K562 (cell line): ENCODE results near the gene KIAA1958. TPM values are rescaled to one million over a fixed set of nuclear protein-coding genes. Genes with fewer than 3 reads are reported as not detected.
A peak's percentile ranks its signal among the peaks of the same experiment; 100 is the strongest.

ENCODE experiments used
- DEAF1 ChIP-seq: fragments of 450-650 bp; formaldehyde crosslinking; IDR thresholded peaks from 2 replicates; pipeline ENCODE4 v1.4.0; 2020; ENCODE audit warnings: mild to moderate bottlenecking, moderate library complexity
- ESRRA ChIP-seq: fragments of 450-650 bp; IDR thresholded peaks from 2 replicates; pipeline ENCODE4 v1.6.1; 2014; ENCODE audit warnings: low read depth, mild to moderate bottlenecking, moderate library complexity, borderline replicate concordance
- ETV6 ChIP-seq, 3 experiments: fragments of 150-350 bp in 1 of 3; sonication (generic) in 1 of 3; formaldehyde crosslinking in 1 of 3; IDR thresholded peaks; 2 replicates each; pipeline versions ENCODE4 v1.6.1 to v1.8.0; 2014 to 2022; ENCODE audit warnings: borderline replicate concordance in 2 of 3, low read depth in 2 of 3, antibody characterized with exemption in 1 of 3, low read length in 1 of 3, mild to moderate bottlenecking in 1 of 3, missing genetic modification reagents in 1 of 3
- GABPB1 ChIP-seq: sonication (generic); formaldehyde crosslinking; IDR thresholded peaks from 2 replicates; pipeline ENCODE4 v1.8.0; 2022; ENCODE audit warnings: mild to moderate bottlenecking, missing genetic modification reagents
- HLTF ChIP-seq: fragments of 450-650 bp; IDR thresholded peaks from 2 replicates; pipeline ENCODE4 v1.6.1; 2016
- STAG1 ChIP-seq: sonication (generic); formaldehyde crosslinking; IDR thresholded peaks from 2 replicates; pipeline ENCODE4 v1.5.0; 2020; ENCODE audit warnings: missing genetic modification reagents, borderline replicate concordance
- TAF1 ChIP-seq: IDR thresholded peaks from 2 replicates; pipeline ENCODE4 v1.6.1; 2011; ENCODE audit warnings: mild to moderate bottlenecking, low read length, moderate library complexity; ENCODE audit not compliant: insufficient read depth, control insufficient read depth, severe bottlenecking; ENCODE audit errors: extremely low read depth
- TRIM28 ChIP-seq: fragments of 450-650 bp; IDR thresholded peaks from 2 replicates; pipeline ENCODE4 v1.6.1; 2017
- U2AF2 ChIP-seq: fragments of 200-400 bp; formaldehyde crosslinking; optimal IDR thresholded peaks from 2 replicates; pipeline ENCODE3; 2017; ENCODE audit warnings: low read depth, mild to moderate bottlenecking, low read length
- ZNF274 ChIP-seq: IDR thresholded peaks from 2 replicates; pipeline ENCODE4 v1.6.1; 2011; ENCODE audit warnings: low read depth, mild to moderate bottlenecking, low read length, moderate library complexity, borderline replicate concordance
- ZNF280A ChIP-seq: fragments of 450-650 bp; IDR thresholded peaks from 2 replicates; pipeline ENCODE4 v1.6.1; 2018; ENCODE audit warnings: mild to moderate bottlenecking, low read depth; ENCODE audit not compliant: partially characterized antibody
- ZNF395 ChIP-seq: fragments of 200-800 bp; sonication (Bioruptor generic); IDR thresholded peaks from 2 replicates; pipeline ENCODE4 v1.6.1; 2017; ENCODE audit warnings: missing genetic modification characterization, missing compliant biosample characterization
- ZNF57 ChIP-seq: fragments of 450-650 bp; formaldehyde crosslinking; IDR thresholded peaks from 2 replicates; pipeline ENCODE4 v1.4.0; 2020; ENCODE audit warnings: mild to moderate bottlenecking, moderate library complexity
- polyA plus RNA-seq, 8 experiments: library from polyadenylated mRNA; depleted of rRNA in 4 of 8; stranded (reverse) in 5 of 8; unstranded in 3 of 8; fragments of >200 nt; fragmentation: Nextera tagmentation in 2 of 8; fragmentation: Illumina TruSeq in 1 of 8; extraction: Ambion mirVana in 2 of 8; extraction: Trizol in 1 of 8; gene quantifications; 2 replicates each; pipeline versions ENCODE4 v1.2.1 to v1.2.3, GENCODE V29; 2011 to 2014; ENCODE audit warnings: inconsistent platforms in 1 of 8, missing spikeins in 1 of 8
- total RNA-seq, 7 experiments: library from RNA; depleted of rRNA in 6 of 7; stranded (reverse); fragments of >200 nt in 6 of 7; fragmentation: Illumina TruSeq in 2 of 7; extraction: Trizol in 2 of 7; gene quantifications; 2 replicates each; pipeline versions ENCODE4 v1.2.1 to v1.2.3, GENCODE V29; 2011 to 2021; ENCODE audit warnings: low replicate concordance in 1 of 7

The KIAA1958 gene
- total and polyA plus RNA-seq, 9 of the 15 experiments (the other 6 are each of a cell fraction or from before 2014, with no cell fraction given), result 1.1 to 16.0 (median 10.1) TPM

- TF ChIP-seq ETV6 (IDR thresholded peaks at IDR 0.05; ENCODE audit: borderline replicate concordance in 1 of 2, low read depth in 2 of 2, low read length in 1 of 2), result no peak
- no peak for TF ChIP-seq ETV6 (CRISPR knock-in tag; IDR thresholded peaks at IDR 0.05; ENCODE audit: borderline replicate concordance)
- TF ChIP-seq TRIM28, result no peak
- TF ChIP-seq ZNF274, result no peak
- no peak for TF ChIP-seq TAF1
- TF ChIP-seq ESRRA, result no peak
- TF ChIP-seq DEAF1, result 0 out of 2 replicates have a peak, but pooled peaks have one; percentile 22
- no peak for TF ChIP-seq ZNF395 (CRISPR knock-in tag)
- TF ChIP-seq ZNF57 (CRISPR knock-in tag), result no peak
- no peak for TF ChIP-seq U2AF2
- no peak for TF ChIP-seq HLTF
- TF ChIP-seq ZNF280A, result no peak
- TF ChIP-seq STAG1 (CRISPR knock-in tag), result no peak
- no peak for TF ChIP-seq GABPB1 (CRISPR knock-in tag)
Observed at GRCh38 chr9:112665347-112665746, 178.7 kb downstream of the KIAA1958 start (continued).
